DND-41 (cell line): ENCODE measurements around the gene RAB40A.

Experiments
- ATAC-seq: fragments of 200-7000 bp; cut with Tn5 transposase; 3 replicates; pipeline ENCODE4 v1.9.1; 2021; ENCODE audit warnings: low read depth; ENCODE audit not compliant: insufficient read depth
- DNase-seq: peaks from one replicate; pipeline ENCODE4 v3.0.0-alpha.2; 2020
- H2AFZ ChIP-seq: 2 replicates; pipeline ENCODE4 v1.6.0; 2012; ENCODE audit warnings: low read depth, low read length
- H3K27ac ChIP-seq: 2 replicates; pipeline ENCODE4 v1.5.1; 2012; ENCODE audit warnings: low read length, inconsistent platforms
- H3K27me3 ChIP-seq: fragments of 200-600 bp; sonication (generic); 2 replicates; pipeline ENCODE4 v1.6.0; 2012; ENCODE audit warnings: low read length, mild to moderate bottlenecking, inconsistent platforms; ENCODE audit not compliant: insufficient read depth, poor library complexity
- H3K36me3 ChIP-seq: 2 replicates; pipeline ENCODE4 v1.5.1; 2012; ENCODE audit warnings: low read length, inconsistent platforms; ENCODE audit not compliant: insufficient read depth
- H3K4me1 ChIP-seq: 2 replicates; pipeline ENCODE4 v1.5.1; 2012; ENCODE audit warnings: mild to moderate bottlenecking, low read length; ENCODE audit not compliant: insufficient read depth
- H3K4me2 ChIP-seq: 2 replicates; pipeline ENCODE4 v1.6.0; 2012; ENCODE audit warnings: mild to moderate bottlenecking, moderate library complexity, low read length, inconsistent platforms; ENCODE audit not compliant: insufficient read depth
- H3K4me3 ChIP-seq, 2 experiments: fragments of 200-600 bp in 1 of 2; shearing (Covaris generic) in 1 of 2; 2 replicates each; pipeline ENCODE4 v1.5.1; 2012 to 2016; ENCODE audit warnings: inconsistent platforms in 2 of 2, low read length in 2 of 2, mild to moderate bottlenecking in 2 of 2, low read depth in 1 of 2, moderate library complexity in 1 of 2
- H3K79me2 ChIP-seq: 2 replicates; pipeline ENCODE4 v1.6.0; 2012; ENCODE audit warnings: low read length, inconsistent platforms; ENCODE audit not compliant: insufficient read depth
- H3K9ac ChIP-seq: 2 replicates; pipeline ENCODE4 v1.6.0; 2012; ENCODE audit warnings: low read depth, mild to moderate bottlenecking, inconsistent platforms, low read length, moderate library complexity
- H3K9me3 ChIP-seq: 2 replicates; pipeline ENCODE4 v1.5.1; 2012; ENCODE audit warnings: low read length, moderate library complexity, mild to moderate bottlenecking, inconsistent platforms; ENCODE audit not compliant: insufficient read depth, severe bottlenecking
- H4K20me1 ChIP-seq: 2 replicates; pipeline ENCODE4 v1.6.0; 2012; ENCODE audit warnings: low read length; ENCODE audit not compliant: insufficient read depth
- CTCF ChIP-seq: IDR thresholded peaks from 2 replicates; pipeline ENCODE4 v1.5.1; 2012; ENCODE audit warnings: borderline replicate concordance, low read length, moderate library complexity, mild to moderate bottlenecking; ENCODE audit not compliant: poor library complexity, severe bottlenecking; ENCODE audit errors: extremely low read depth
- EZH2 ChIP-seq: IDR thresholded peaks from 3 replicates; pipeline ENCODE4 v1.6.1; 2012; ENCODE audit warnings: borderline replicate concordance, low read depth, mild to moderate bottlenecking, moderate library complexity, low read length, inconsistent platforms; ENCODE audit not compliant: severe bottlenecking

The RAB40A gene

GRCh38 chrX:103467887-103468286, 51.4 kb downstream of the RAB40A start:
- Histone ChIP-seq H3K9ac (no peak overlapping the region), H4K20me1 (no peaks in the 10 kb centered on the region), H3K9me3 (no peaks in the 10 kb centered on the region), H3K4me1 (peaks cover 9% of the 10 kb centered on the region), H3K79me2 (no peaks in the 10 kb centered on the region), H3K4me2 (no peak overlapping the region), H3K4me3 (no peak overlapping the region), H3K27ac (no peak overlapping the region), H3K27me3 (peaks cover 3% of the 10 kb centered on the region), H3K36me3 (no peaks in the 10 kb centered on the region), H2AFZ (no peak overlapping the region)
- TF ChIP-seq CTCF (no peak), EZH2 (no peak)
- DNase-seq: no peak
- no peak for ATAC-seq

- Histone ChIP-seq H3K79me2 (no peaks in the 10 kb centered on the region), H3K4me1 (peaks cover 9% of the 10 kb centered on the region), H3K27ac (no peak overlapping the region), H3K27me3 (peaks cover 3% of the 10 kb centered on the region), H3K36me3 (no peaks in the 10 kb centered on the region), H3K4me3 (no peak overlapping the region), H2AFZ (no peak overlapping the region), H3K9ac (no peak overlapping the region), H4K20me1 (no peaks in the 10 kb centered on the region), H3K9me3 (no peaks in the 10 kb centered on the region), H3K4me2 (no peak overlapping the region)
- TF ChIP-seq EZH2 (no peak), CTCF (no peak)
- DNase-seq (no peak), ATAC-seq (no peak)
These were observed 52.1 kb downstream of the RAB40A start for GRCh38 chrX:103467156-103467555.

GRCh38 chrX:103464774-103465117, 54.5 kb downstream of the RAB40A start:
- H3K27me3 ChIP-seq: peaks cover 3% of the 10 kb centered on the region
- peak overlapping the region; percentile 73 for H2AFZ ChIP-seq
- no peak for TF ChIP-seq EZH2
- TF ChIP-seq CTCF: peak; percentile 81
- H3K36me3 ChIP-seq: no peaks in the 10 kb centered on the region
- H3K9me3 ChIP-seq: no peaks in the 10 kb centered on the region
- peak overlapping the region in 1 of 2 experiments; percentile 52; a peak in 2 of 4 replicates for H3K4me3 ChIP-seq
- no peak overlapping the region for H3K27ac ChIP-seq
- H3K4me2 ChIP-seq: peak overlapping the region; percentile 68
- peak; percentile 70 for DNase-seq
- peaks cover 9% of the 10 kb centered on the region for H3K4me1 ChIP-seq
- no peak overlapping the region for H3K9ac ChIP-seq
- ATAC-seq: peak; percentile 92
- no peaks in the 10 kb centered on the region for H4K20me1 ChIP-seq
- H3K79me2 ChIP-seq: no peaks in the 10 kb centered on the region
